Caco-2 (cell line): Measurements from ENCODE around the gene ZNF276. TPM values are rescaled to one million over a fixed set of nuclear protein-coding genes. Genes with fewer than 3 reads are reported as not detected.
A peak's percentile ranks its signal among the peaks of the same experiment; 100 is the strongest.

ENCODE experiments used
- BruUV-seq: library from RNA; stranded (reverse); fragments of 400-500 nt; replicated peaks from 2 replicates; lab custom pipeline; 2021; lab: Mats Ljungman, UMichigan
- CTCF ChIA-PET: fragments of 300-600 bp; sonication (Branson Sonifier 250); formaldehyde crosslinking; loops from one replicate; lab custom pipeline; 2022; ENCODE audit warnings: antibody characterized with exemption; lab: Charles Lee
- POLR2A ChIA-PET: fragments of 300-600 bp; sonication (Branson Sonifier 250); formaldehyde crosslinking; loops from one replicate; lab custom pipeline; 2022; ENCODE audit warnings: antibody characterized with exemption; lab: Charles Lee
- DNase-seq, 2 experiments: peaks; one replicate each; pipeline versions ENCODE4 v3.0.0 to v3.0.0-alpha.2; 2020 to 2022
- H3K27me3 ChIP-seq: replicated peaks from 2 replicates; pipeline ENCODE4 v1.6.0; 2011; ENCODE audit warnings: low read length; ENCODE audit not compliant: control insufficient read depth, insufficient read depth
- H3K36me3 ChIP-seq: 2 replicates; pipeline ENCODE4 v1.5.1; 2011; ENCODE audit warnings: low read length; ENCODE audit not compliant: control insufficient read depth, insufficient read depth
- H3K4me1 ChIP-seq: fragments of 250-450 bp; sonication (Bioruptor Pico); 2 replicates; pipeline ENCODE4 v1.5.1; 2020; ENCODE audit warnings: mild to moderate bottlenecking
- H3K4me3 ChIP-seq: 2 replicates; pipeline ENCODE4 v1.5.1; 2011; ENCODE audit warnings: low read depth, mild to moderate bottlenecking, control low read depth, low read length
- H3K9me3 ChIP-seq: fragments of 250-450 bp; sonication (Bioruptor Pico); 2 replicates; pipeline ENCODE4 v1.5.1; 2020; ENCODE audit warnings: mild to moderate bottlenecking, moderate library complexity
- H3K27ac Mint-ChIP-seq: one replicate; pipeline ENCODE4 v1.8.0; 2022; ENCODE audit warnings: mixed read lengths; ENCODE audit not compliant: unreplicated experiment
- H3K27me3 Mint-ChIP-seq: one replicate; pipeline ENCODE4 v1.8.0; 2022; ENCODE audit warnings: mixed read lengths; ENCODE audit not compliant: insufficient read depth, unreplicated experiment
- H3K36me3 Mint-ChIP-seq: one replicate; pipeline ENCODE4 v1.8.0; 2022; ENCODE audit warnings: mild to moderate bottlenecking, mixed read lengths; ENCODE audit not compliant: insufficient read depth, unreplicated experiment
- H3K4me1 Mint-ChIP-seq: one replicate; pipeline ENCODE4 v1.8.0; 2022; ENCODE audit warnings: low read depth, mixed read lengths; ENCODE audit not compliant: unreplicated experiment
- H3K4me3 Mint-ChIP-seq: one replicate; pipeline ENCODE4 v1.8.0; 2022; ENCODE audit warnings: mild to moderate bottlenecking, moderate library complexity, mixed read lengths; ENCODE audit not compliant: unreplicated experiment
- H3K9me3 Mint-ChIP-seq: one replicate; pipeline ENCODE4 v1.8.0; 2022; ENCODE audit warnings: mixed read lengths; ENCODE audit not compliant: unreplicated experiment
- intact Hi-C: fragments of 100-400 bp; cut with micrococcal nuclease; formaldehyde crosslinking; loops from one replicate; pipeline ENCODE4 v1.10.0; 2022; ENCODE audit not compliant: unreplicated experiment
- total RNA-seq: library from RNA; stranded (reverse); gene quantifications from 2 replicates; pipeline ENCODE4 v1.2.3, GENCODE V29; 2022
- TF ChIP-seq, protein P1 (sequence below), 2 experiments: fragments of 200-600 bp in 1 of 2; IDR thresholded peaks; 1 replicate in 1 of 2; 2 replicates in 1 of 2; pipeline versions ENCODE4 v1.5.1 to v1.8.0; 2011 to 2022; ENCODE audit warnings: antibody characterized with exemption in 1 of 2, control low read depth in 1 of 2, inconsistent platforms in 1 of 2, low read depth in 1 of 2, low read length in 1 of 2, mild to moderate bottlenecking in 1 of 2, moderate library complexity in 1 of 2; ENCODE audit not compliant: insufficient read depth in 1 of 2, severe bottlenecking in 1 of 2, unreplicated experiment in 1 of 2

The ZNF276 gene
- total RNA-seq, 1 experiment from 2014 or later: 28.1 TPM

DNA sequence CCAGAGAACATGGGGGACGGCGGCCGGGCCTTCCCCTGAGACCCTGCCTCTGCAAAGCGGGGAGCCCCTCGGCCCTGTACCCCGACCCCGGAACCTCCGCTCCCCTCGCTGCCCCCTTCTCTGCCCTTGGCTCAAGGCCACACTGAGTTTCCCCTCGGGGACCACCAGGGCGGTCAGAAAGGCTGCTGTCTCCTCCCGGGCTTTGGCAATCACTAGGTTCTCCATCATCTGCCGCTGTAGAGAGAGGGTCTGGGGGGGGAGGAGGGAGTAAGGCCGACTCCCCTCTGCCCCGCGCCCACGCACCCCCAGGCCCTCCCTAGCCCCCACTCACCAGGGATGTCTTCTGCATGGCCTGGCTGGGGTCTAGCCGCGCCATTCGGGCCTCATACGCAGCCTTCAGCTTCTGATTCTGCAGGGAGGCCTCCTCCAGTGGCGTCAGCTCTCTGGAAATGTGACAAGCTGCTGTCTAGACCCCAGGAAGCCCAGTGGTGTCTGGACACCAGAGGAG is 9.0 kb upstream of the ZNF276 start:
- no peaks in the 10 kb centered on the region for H3K36me3 ChIP-seq
- CTCF ChIA-PET: interaction anchor here (2.1 kb wide), 1 partner anchor 12 kb away, joined by 15 read pairs; the partner anchor contains the start of gene SPATA2L
- H3K9me3 ChIP-seq: no peaks in the 10 kb centered on the region
- peaks cover 28% of the 10 kb centered on the region for H3K36me3 Mint-ChIP-seq
- peak overlapping the region; percentile 69 for H3K27ac Mint-ChIP-seq
- no peaks in the 10 kb centered on the region for H3K27me3 Mint-ChIP-seq
- DNase-seq: no peak
- H3K4me1 ChIP-seq: peaks cover 6% of the 10 kb centered on the region; the same call in 1 of the 2 replicates
- TF ChIP-seq, protein P1, sequence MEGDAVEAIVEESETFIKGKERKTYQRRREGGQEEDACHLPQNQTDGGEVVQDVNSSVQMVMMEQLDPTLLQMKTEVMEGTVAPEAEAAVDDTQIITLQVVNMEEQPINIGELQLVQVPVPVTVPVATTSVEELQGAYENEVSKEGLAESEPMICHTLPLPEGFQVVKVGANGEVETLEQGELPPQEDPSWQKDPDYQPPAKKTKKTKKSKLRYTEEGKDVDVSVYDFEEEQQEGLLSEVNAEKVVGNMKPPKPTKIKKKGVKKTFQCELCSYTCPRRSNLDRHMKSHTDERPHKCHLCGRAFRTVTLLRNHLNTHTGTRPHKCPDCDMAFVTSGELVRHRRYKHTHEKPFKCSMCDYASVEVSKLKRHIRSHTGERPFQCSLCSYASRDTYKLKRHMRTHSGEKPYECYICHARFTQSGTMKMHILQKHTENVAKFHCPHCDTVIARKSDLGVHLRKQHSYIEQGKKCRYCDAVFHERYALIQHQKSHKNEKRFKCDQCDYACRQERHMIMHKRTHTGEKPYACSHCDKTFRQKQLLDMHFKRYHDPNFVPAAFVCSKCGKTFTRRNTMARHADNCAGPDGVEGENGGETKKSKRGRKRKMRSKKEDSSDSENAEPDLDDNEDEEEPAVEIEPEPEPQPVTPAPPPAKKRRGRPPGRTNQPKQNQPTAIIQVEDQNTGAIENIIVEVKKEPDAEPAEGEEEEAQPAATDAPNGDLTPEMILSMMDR (IDR thresholded peaks at IDR 0.05; ENCODE audit: insufficient read depth in 1 of 2, low read depth in 1 of 2, low read length in 1 of 2, severe bottlenecking in 1 of 2, unreplicated experiment in 1 of 2): no peak
- H3K4me3 Mint-ChIP-seq: peak overlapping the region; percentile 82
- intact Hi-C loops: loop anchor here (1.0 kb wide), 1 partner anchor 8 kb away; the partner anchor contains the start of gene VPS9D1
- no peaks in the 10 kb centered on the region for H3K27me3 ChIP-seq
- H3K9me3 Mint-ChIP-seq: no peaks in the 10 kb centered on the region
- POLR2A ChIA-PET: interaction anchor here (1.5 kb wide), 1 partner anchor 12 kb away, joined by 5 read pairs; no protein-coding TSS in a partner anchor
- peaks cover 6% of the 10 kb centered on the region for H3K4me1 Mint-ChIP-seq
- peak overlapping the region; percentile 50 for H3K4me3 ChIP-seq
- BruUV-seq: no TSS peak

DNA sequence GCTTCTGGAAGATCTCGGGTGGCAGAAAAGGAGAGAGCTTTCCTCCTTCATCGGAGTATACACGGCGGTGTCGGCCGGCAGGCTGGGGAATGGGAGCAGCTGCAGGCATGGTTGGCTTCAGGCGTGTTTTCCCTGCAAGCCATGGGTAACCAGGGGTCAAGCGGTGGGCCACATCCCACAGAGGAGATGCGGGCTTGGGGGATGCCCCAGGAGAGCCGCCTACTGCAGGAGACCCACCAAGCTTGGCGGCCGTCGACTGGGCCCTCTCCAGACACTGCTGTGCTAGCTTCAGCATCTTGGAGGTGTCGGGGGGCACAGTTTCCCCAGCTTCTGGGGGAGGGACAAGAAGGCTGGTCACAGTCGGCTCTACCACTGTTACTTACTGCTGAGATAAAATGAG is 4.8 kb upstream of the ZNF276 start:
- BruUV-seq: no TSS peak
- no peaks in the 10 kb centered on the region for H3K9me3 Mint-ChIP-seq
- H3K36me3 Mint-ChIP-seq: peaks cover 66% of the 10 kb centered on the region
- no peaks in the 10 kb centered on the region for H3K27me3 Mint-ChIP-seq
- peaks cover 20% of the 10 kb centered on the region for H3K4me1 ChIP-seq
- intact Hi-C loops: no loop called here
- H3K9me3 ChIP-seq: no peaks in the 10 kb centered on the region
- no peak overlapping the region for H3K4me3 Mint-ChIP-seq
- H3K27me3 ChIP-seq: no peaks in the 10 kb centered on the region
- CTCF ChIA-PET: interaction anchor here (1.5 kb wide), 1 partner anchor 17 kb away, joined by 3 read pairs; no protein-coding TSS in a partner anchor
- POLR2A ChIA-PET: no interaction called here
- TF ChIP-seq, protein P1 (IDR thresholded peaks at IDR 0.05; ENCODE audit: insufficient read depth in 1 of 2, low read depth in 1 of 2, low read length in 1 of 2, severe bottlenecking in 1 of 2, unreplicated experiment in 1 of 2): no peak
- H3K27ac Mint-ChIP-seq: no peak overlapping the region
- H3K4me1 Mint-ChIP-seq: peaks cover 24% of the 10 kb centered on the region
- DNase-seq: no peak
- H3K36me3 ChIP-seq: no peaks in the 10 kb centered on the region
- no peak overlapping the region for H3K4me3 ChIP-seq

DNA sequence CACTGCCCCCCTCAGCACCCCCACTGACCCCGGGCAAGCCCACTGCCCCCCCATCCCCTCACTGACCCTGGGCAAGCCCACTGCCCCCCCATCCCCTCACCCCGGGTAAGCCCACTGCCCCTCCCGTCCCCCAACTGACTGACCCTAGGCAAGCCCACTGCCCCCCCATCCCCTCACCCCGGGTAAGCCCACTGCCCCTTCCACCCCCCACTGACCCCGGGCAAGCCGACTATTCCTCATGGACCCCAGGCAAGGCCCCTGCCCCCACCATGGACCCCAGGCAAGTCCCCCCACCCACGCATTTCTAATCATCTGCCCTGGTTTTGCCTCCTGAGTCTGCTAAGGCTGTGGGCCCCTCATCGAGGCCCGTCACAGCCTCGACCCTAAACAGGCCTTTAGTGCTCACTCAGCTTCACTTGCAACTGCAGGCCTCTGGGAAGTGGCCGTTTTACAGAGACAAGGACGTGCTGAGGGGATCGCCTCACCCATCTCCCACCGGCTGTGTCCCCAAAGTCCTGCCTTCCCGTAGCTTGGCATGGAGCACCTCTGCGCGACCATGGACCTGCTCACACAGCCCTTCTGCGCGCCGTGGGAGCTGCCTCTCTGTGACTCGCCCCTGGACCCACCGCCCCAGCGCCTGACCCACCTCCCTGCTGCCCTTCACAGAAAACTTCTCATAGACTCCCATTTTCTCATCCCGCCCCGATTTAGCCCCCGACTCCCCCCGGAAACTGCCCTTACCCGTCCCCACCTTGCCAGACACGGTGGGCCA is 4.2 kb upstream of the ZNF276 start:
- POLR2A ChIA-PET: no interaction called here

More for the DNA sequence above, 4.2 kb upstream of the ZNF276 start:
- no TSS peak for BruUV-seq
- Mint-ChIP-seq H3K9me3 (no peaks in the 10 kb centered on the region), H3K4me3 (no peak overlapping the region), H3K27me3 (no peaks in the 10 kb centered on the region), H3K4me1 (peaks cover 24% of the 10 kb centered on the region), H3K27ac (peak overlapping the region; percentile 67), H3K36me3 (peaks cover 71% of the 10 kb centered on the region)
- H3K4me1 ChIP-seq: peaks cover 20% of the 10 kb centered on the region
- TF ChIP-seq, protein P1 (IDR thresholded peaks at IDR 0.05; ENCODE audit: insufficient read depth in 1 of 2, low read depth in 1 of 2, low read length in 1 of 2, severe bottlenecking in 1 of 2, unreplicated experiment in 1 of 2): no peak
- H3K4me3 ChIP-seq: no peak overlapping the region
- no peaks in the 10 kb centered on the region for H3K36me3 ChIP-seq
- CTCF ChIA-PET: interaction anchor here (1.5 kb wide), 1 partner anchor 17 kb away, joined by 3 read pairs; no protein-coding TSS in a partner anchor
- no peaks in the 10 kb centered on the region for H3K27me3 ChIP-seq
- intact Hi-C loops: no loop called here
- no peaks in the 10 kb centered on the region for H3K9me3 ChIP-seq
- no peak for DNase-seq
